Liver (tissue), 3 donors: ENCODE results near the gene LIPC.

Experiments used
- CTCF ChIP-seq: fragments of 150-350 bp; IDR thresholded peaks from 2 replicates; pipeline ENCODE4 v1.5.1; 2017; ENCODE audit warnings: improper control_type of control experiment, low read depth, low read length; ENCODE audit not compliant: missing input control
- EGR1 ChIP-seq, 2 donors: IDR thresholded peaks; 2 replicates each; pipeline ENCODE4 v1.6.1; 2016 to 2018; ENCODE audit warnings: antibody characterized with exemption in 2 of 2, low read depth in 2 of 2
- FOXA1 ChIP-seq: IDR thresholded peaks from 2 replicates; pipeline ENCODE4 v1.6.1; 2016; ENCODE audit warnings: antibody characterized with exemption
- GABPA ChIP-seq, 2 donors: IDR thresholded peaks in 1 of 2; conservative IDR thresholded peaks in 1 of 2; 2 replicates each; pipeline ENCODE4 v1.6.1; 2016; ENCODE audit warnings: antibody characterized with exemption in 2 of 2, mild to moderate bottlenecking in 1 of 2, moderate library complexity in 1 of 2
- JUND ChIP-seq, 2 donors: IDR thresholded peaks; 2 replicates each; pipeline ENCODE4 v1.6.1; 2016; ENCODE audit warnings: antibody characterized with exemption in 2 of 2
- NR2F2 ChIP-seq: IDR thresholded peaks from 2 replicates; pipeline ENCODE4 v1.6.1; 2016; ENCODE audit warnings: antibody characterized with exemption
- RAD21 ChIP-seq, 2 donors: IDR thresholded peaks; 2 replicates each; pipeline ENCODE4 v1.6.1; 2016; ENCODE audit warnings: antibody characterized with exemption in 2 of 2, mild to moderate bottlenecking in 2 of 2
- SP1 ChIP-seq: IDR thresholded peaks from 2 replicates; pipeline ENCODE4 v1.6.1; 2018; ENCODE audit warnings: antibody characterized with exemption, mild to moderate bottlenecking
- TAF1 ChIP-seq: conservative IDR thresholded peaks from 2 replicates; pipeline ENCODE4 v1.6.1; 2016; ENCODE audit warnings: antibody characterized with exemption, mild to moderate bottlenecking
- YY1 ChIP-seq: IDR thresholded peaks from 2 replicates; pipeline ENCODE4 v1.6.1; 2016; ENCODE audit warnings: antibody characterized with exemption, mild to moderate bottlenecking
- TF ChIP-seq, protein P1 (sequence below): IDR thresholded peaks from 2 replicates; pipeline ENCODE4 v1.6.1; 2016; ENCODE audit warnings: antibody characterized with exemption
- TF ChIP-seq, protein P2 (sequence below): IDR thresholded peaks from 2 replicates; pipeline ENCODE4 v1.6.1; 2016; ENCODE audit warnings: antibody characterized with exemption, mild to moderate bottlenecking
- TF ChIP-seq, protein P3 (sequence below): IDR thresholded peaks from 2 replicates; pipeline ENCODE4 v1.6.1; 2016; ENCODE audit warnings: antibody characterized with exemption
- TF ChIP-seq, protein P4 (sequence below): IDR thresholded peaks from 2 replicates; pipeline ENCODE4 v1.6.1; 2016; ENCODE audit warnings: antibody characterized with exemption
- donor health status: healthy.
- donor health status: healthy.

DNA sequence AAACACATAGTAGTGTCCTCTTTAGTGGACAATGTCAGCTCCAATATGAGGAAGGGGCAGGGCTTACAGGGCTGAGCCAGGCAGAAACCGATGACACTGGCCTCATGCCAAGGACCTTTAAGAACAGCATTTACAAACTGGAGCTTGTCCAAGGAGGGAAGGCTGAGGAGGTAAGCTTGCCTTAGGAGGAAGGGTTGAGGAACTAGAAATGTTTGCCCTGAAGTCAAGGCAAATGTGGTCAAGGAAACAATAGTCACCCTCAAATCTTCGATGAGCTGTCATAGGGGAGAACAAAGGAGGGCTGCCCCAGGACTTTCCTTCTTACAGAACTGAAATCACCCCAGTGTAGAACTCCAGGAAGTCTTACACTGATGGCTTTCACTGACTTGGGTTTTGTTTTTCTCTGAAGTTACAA is 136.4 kb downstream of the LIPC start:
- TF ChIP-seq CTCF (no peak), YY1 (no peak), GABPA (IDR thresholded peaks at IDR 0.05 in 1 of 2, conservative IDR thresholded peaks at IDR 0.05 in 1 of 2) (no peak), NR2F2 (no peak), SP1 (no peak), FOXA1 (no peak), TAF1 (no peak), RAD21 (IDR thresholded peaks at IDR 0.05) (no peak), JUND (IDR thresholded peaks at IDR 0.05) (no peak), EGR1 (IDR thresholded peaks at IDR 0.05; ENCODE audit: low read depth in 2 of 2) (no peak)
- TF ChIP-seq, protein P1, sequence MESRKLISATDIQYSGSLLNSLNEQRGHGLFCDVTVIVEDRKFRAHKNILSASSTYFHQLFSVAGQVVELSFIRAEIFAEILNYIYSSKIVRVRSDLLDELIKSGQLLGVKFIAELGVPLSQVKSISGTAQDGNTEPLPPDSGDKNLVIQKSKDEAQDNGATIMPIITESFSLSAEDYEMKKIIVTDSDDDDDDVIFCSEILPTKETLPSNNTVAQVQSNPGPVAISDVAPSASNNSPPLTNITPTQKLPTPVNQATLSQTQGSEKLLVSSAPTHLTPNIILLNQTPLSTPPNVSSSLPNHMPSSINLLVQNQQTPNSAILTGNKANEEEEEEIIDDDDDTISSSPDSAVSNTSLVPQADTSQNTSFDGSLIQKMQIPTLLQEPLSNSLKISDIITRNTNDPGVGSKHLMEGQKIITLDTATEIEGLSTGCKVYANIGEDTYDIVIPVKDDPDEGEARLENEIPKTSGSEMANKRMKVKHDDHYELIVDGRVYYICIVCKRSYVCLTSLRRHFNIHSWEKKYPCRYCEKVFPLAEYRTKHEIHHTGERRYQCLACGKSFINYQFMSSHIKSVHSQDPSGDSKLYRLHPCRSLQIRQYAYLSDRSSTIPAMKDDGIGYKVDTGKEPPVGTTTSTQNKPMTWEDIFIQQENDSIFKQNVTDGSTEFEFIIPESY: no peak
- TF ChIP-seq, protein P2, sequence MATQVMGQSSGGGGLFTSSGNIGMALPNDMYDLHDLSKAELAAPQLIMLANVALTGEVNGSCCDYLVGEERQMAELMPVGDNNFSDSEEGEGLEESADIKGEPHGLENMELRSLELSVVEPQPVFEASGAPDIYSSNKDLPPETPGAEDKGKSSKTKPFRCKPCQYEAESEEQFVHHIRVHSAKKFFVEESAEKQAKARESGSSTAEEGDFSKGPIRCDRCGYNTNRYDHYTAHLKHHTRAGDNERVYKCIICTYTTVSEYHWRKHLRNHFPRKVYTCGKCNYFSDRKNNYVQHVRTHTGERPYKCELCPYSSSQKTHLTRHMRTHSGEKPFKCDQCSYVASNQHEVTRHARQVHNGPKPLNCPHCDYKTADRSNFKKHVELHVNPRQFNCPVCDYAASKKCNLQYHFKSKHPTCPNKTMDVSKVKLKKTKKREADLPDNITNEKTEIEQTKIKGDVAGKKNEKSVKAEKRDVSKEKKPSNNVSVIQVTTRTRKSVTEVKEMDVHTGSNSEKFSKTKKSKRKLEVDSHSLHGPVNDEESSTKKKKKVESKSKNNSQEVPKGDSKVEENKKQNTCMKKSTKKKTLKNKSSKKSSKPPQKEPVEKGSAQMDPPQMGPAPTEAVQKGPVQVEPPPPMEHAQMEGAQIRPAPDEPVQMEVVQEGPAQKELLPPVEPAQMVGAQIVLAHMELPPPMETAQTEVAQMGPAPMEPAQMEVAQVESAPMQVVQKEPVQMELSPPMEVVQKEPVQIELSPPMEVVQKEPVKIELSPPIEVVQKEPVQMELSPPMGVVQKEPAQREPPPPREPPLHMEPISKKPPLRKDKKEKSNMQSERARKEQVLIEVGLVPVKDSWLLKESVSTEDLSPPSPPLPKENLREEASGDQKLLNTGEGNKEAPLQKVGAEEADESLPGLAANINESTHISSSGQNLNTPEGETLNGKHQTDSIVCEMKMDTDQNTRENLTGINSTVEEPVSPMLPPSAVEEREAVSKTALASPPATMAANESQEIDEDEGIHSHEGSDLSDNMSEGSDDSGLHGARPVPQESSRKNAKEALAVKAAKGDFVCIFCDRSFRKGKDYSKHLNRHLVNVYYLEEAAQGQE: no peak
- TF ChIP-seq, protein P3, sequence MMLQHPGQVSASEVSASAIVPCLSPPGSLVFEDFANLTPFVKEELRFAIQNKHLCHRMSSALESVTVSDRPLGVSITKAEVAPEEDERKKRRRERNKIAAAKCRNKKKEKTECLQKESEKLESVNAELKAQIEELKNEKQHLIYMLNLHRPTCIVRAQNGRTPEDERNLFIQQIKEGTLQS: no peak
- TF ChIP-seq, protein P4, sequence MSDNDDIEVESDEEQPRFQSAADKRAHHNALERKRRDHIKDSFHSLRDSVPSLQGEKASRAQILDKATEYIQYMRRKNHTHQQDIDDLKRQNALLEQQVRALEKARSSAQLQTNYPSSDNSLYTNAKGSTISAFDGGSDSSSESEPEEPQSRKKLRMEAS: no peak
